GM12878 (cell line): ENCODE results near the gene PRM1. TPM values are rescaled to one million over a fixed set of nuclear protein-coding genes. Genes with fewer than 3 reads are reported as not detected.
A peak's percentile ranks its signal among the peaks of the same experiment; 100 is the strongest.

Experiments
- ASH2L ChIP-seq: fragments of 300-600, 200-600 bp; sonication (generic); IDR thresholded peaks from 2 replicates; pipeline ENCODE4 v1.6.1; 2017; ENCODE audit warnings: low read depth, mild to moderate bottlenecking, borderline replicate concordance
- BCLAF1 ChIP-seq: fragments of 450-650 bp; IDR thresholded peaks from 2 replicates; pipeline ENCODE4 v1.6.1; 2017; ENCODE audit warnings: antibody characterized with exemption, mild to moderate bottlenecking, moderate library complexity
- CHD4 ChIP-seq: fragments of 200-600 bp; sonication (generic); IDR thresholded peaks from 2 replicates; pipeline ENCODE4 v1.6.1; 2016; ENCODE audit warnings: mild to moderate bottlenecking
- CREM ChIP-seq: IDR thresholded peaks from 2 replicates; pipeline ENCODE4 v1.6.1; 2014; ENCODE audit warnings: antibody characterized with exemption, low read depth
- CTCF ChIP-seq, 3 experiments: IDR thresholded peaks in 2 of 3; conservative IDR thresholded peaks in 1 of 3; 2 replicates each; pipeline ENCODE4 v1.5.1; 2011; ENCODE audit warnings: low read depth in 3 of 3, low read length in 3 of 3, mild to moderate bottlenecking in 3 of 3, control low read depth in 2 of 3, moderate library complexity in 2 of 3, inconsistent platforms in 1 of 3, mixed read lengths in 1 of 3; ENCODE audit not compliant: control insufficient read depth in 2 of 3, insufficient read depth in 1 of 3; ENCODE audit errors: extremely low read depth in 1 of 3
- EGR1 ChIP-seq, 2 experiments: IDR thresholded peaks; 1 replicate in 1 of 2; 2 replicates in 1 of 2; pipeline ENCODE4 v1.6.1; 2011 to 2012; ENCODE audit warnings: low read depth in 2 of 2, low read length in 2 of 2, borderline replicate concordance in 1 of 2, mild to moderate bottlenecking in 1 of 2, moderate library complexity in 1 of 2
- FOS ChIP-seq: IDR thresholded peaks from 3 replicates; pipeline ENCODE4 v1.6.1; 2011; ENCODE audit warnings: borderline replicate concordance; ENCODE audit not compliant: insufficient read length; ENCODE audit errors: extremely low read depth
- IRF3 ChIP-seq: fragments of 450-650 bp; IDR thresholded peaks from 2 replicates; pipeline ENCODE4 v1.6.1; 2014; ENCODE audit warnings: mild to moderate bottlenecking
- JUND ChIP-seq: IDR thresholded peaks from 2 replicates; pipeline ENCODE4 v1.6.1; 2012; ENCODE audit warnings: low read depth, mild to moderate bottlenecking, low read length, improper control_type of control experiment, moderate library complexity
- MTA3 ChIP-seq: IDR thresholded peaks from 2 replicates; pipeline ENCODE4 v1.6.1; 2012; ENCODE audit warnings: low read length, inconsistent platforms, borderline replicate concordance
- MXI1 ChIP-seq: fragments of 150-350 bp; IDR thresholded peaks from 2 replicates; pipeline ENCODE4 v1.6.1; 2011; ENCODE audit warnings: low read depth, mild to moderate bottlenecking, inconsistent platforms, low read length, improper control_type of control experiment
- NFXL1 ChIP-seq: fragments of 450-650 bp; IDR thresholded peaks from 2 replicates; pipeline ENCODE4 v1.6.1; 2017; ENCODE audit warnings: antibody characterized with exemption, mild to moderate bottlenecking, borderline replicate concordance
- PAX5 ChIP-seq: IDR thresholded peaks from 2 replicates; pipeline ENCODE4 v1.6.1; 2011; ENCODE audit warnings: low read depth, low read length, borderline replicate concordance
- SPI1 ChIP-seq: IDR thresholded peaks from 2 replicates; pipeline ENCODE4 v1.6.1; 2011; ENCODE audit warnings: low read depth, mild to moderate bottlenecking, low read length, moderate library complexity, borderline replicate concordance; ENCODE audit not compliant: insufficient read depth
- SREBF2 ChIP-seq: IDR thresholded peaks from 2 replicates; pipeline ENCODE4 v1.6.1; 2012; ENCODE audit warnings: mild to moderate bottlenecking, low read length
- SRF ChIP-seq, 2 experiments: IDR thresholded peaks; 2 replicates each; pipeline ENCODE4 v1.6.1; 2011; ENCODE audit warnings: low read depth in 2 of 2, low read length in 2 of 2, mild to moderate bottlenecking in 1 of 2, moderate library complexity in 1 of 2
- polyA plus RNA-seq, 11 experiments: library from polyadenylated mRNA; depleted of rRNA in 4 of 11; unstranded in 6 of 11; stranded (reverse) in 5 of 11; fragments of >200 nt; fragmentation: Nextera tagmentation in 4 of 11; fragmentation: Illumina TruSeq in 1 of 11; extraction: Ambion mirVana in 4 of 11; extraction: Trizol in 1 of 11; gene quantifications; 1 replicate in 1 of 11; 2 replicates in 10 of 11; pipeline versions ENCODE4 v1.2.1 to v1.2.3, GENCODE V29; 2011 to 2016; ENCODE audit warnings: inconsistent platforms in 2 of 11, missing spikeins in 2 of 11, low read depth in 1 of 11
- total RNA-seq, 4 experiments: library from RNA; depleted of rRNA in 3 of 4; stranded (reverse); fragments of >200 nt in 3 of 4; fragmentation: Illumina TruSeq in 1 of 4; extraction: Trizol in 1 of 4; gene quantifications; 2 replicates each; pipeline versions ENCODE4 v1.2.1 to v1.2.3, GENCODE V29; 2013 to 2021
- TF ChIP-seq, protein P1 (sequence below): fragments of 450-650 bp; formaldehyde crosslinking; IDR thresholded peaks from 2 replicates; pipeline ENCODE4 v1.4.0; 2022; ENCODE audit warnings: mild to moderate bottlenecking, moderate library complexity
- TF ChIP-seq, protein P2 (sequence below): IDR thresholded peaks from 2 replicates; pipeline ENCODE4 v1.6.1; 2011; ENCODE audit warnings: low read depth, low read length, improper control_type of control experiment, borderline replicate concordance

Gene PRM1
- total and polyA plus RNA-seq, 10 of the 15 experiments (the other 5 are each of a cell fraction or from before 2014, with no cell fraction given), result 0.20 TPM; not detected in 9

- TF ChIP-seq MTA3 (no peak; the same call in 1 of the 2 replicates), SREBF2 (no peak), NFXL1 (no peak), BCLAF1 (no peak), IRF3 (no peak), JUND (no peak), CHD4 (no peak), PAX5 (peak; percentile 35; the same call in 1 of the 2 replicates), CREM (peak; percentile 37; the same call in 1 of the 2 replicates), SRF (IDR thresholded peaks at IDR 0.05; ENCODE audit: low read depth in 2 of 2, low read length in 2 of 2) (no peak), EGR1 (IDR thresholded peaks at IDR 0.05; ENCODE audit: borderline replicate concordance in 1 of 2, low read depth in 2 of 2, low read length in 2 of 2) (peak in 1 of 2 experiments; percentile 60; a peak in 2 of 3 replicates), MXI1 (no peak), FOS (no peak), CTCF (IDR thresholded peaks at IDR 0.05 in 2 of 3, conservative IDR thresholded peaks at IDR 0.05 in 1 of 3; ENCODE audit: control insufficient read depth in 2 of 3, extremely low read depth in 1 of 3, insufficient read depth in 1 of 3, low read depth in 3 of 3, low read length in 3 of 3) (no peak; a peak in 1 of 6 replicates), SPI1 (peak; percentile 31; the same call in 1 of the 2 replicates), ASH2L (no peak)
- TF ChIP-seq, protein P1, sequence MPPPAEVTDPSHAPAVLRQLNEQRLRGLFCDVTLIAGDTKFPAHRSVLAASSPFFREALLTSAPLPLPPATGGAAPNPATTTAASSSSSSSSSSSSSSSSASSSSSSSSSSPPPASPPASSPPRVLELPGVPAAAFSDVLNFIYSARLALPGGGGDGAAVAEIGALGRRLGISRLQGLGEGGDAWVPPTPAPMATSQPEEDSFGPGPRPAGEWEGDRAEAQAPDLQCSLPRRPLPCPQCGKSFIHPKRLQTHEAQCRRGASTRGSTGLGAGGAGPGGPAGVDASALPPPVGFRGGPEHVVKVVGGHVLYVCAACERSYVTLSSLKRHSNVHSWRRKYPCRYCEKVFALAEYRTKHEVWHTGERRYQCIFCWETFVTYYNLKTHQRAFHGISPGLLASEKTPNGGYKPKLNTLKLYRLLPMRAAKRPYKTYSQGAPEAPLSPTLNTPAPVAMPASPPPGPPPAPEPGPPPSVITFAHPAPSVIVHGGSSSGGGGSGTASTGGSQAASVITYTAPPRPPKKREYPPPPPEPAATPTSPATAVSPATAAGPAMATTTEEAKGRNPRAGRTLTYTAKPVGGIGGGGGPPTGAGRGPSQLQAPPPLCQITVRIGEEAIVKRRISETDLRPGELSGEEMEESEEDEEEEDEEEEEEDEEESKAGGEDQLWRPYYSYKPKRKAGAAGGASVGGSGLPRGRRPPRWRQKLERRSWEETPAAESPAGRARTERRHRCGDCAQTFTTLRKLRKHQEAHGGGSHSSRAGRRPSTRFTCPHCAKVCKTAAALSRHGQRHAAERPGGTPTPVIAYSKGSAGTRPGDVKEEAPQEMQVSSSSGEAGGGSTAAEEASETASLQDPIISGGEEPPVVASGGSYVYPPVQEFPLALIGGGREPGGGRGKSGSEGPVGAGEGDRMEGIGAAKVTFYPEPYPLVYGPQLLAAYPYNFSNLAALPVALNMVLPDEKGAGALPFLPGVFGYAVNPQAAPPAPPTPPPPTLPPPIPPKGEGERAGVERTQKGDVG (CRISPR knock-in tag), result peak; percentile 52; the same call in 1 of the 2 replicates
- TF ChIP-seq, protein P2, sequence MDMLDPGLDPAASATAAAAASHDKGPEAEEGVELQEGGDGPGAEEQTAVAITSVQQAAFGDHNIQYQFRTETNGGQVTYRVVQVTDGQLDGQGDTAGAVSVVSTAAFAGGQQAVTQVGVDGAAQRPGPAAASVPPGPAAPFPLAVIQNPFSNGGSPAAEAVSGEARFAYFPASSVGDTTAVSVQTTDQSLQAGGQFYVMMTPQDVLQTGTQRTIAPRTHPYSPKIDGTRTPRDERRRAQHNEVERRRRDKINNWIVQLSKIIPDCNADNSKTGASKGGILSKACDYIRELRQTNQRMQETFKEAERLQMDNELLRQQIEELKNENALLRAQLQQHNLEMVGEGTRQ, result peak; percentile 2; the same call in 1 of the 2 replicates
These were observed 48.0 kb downstream of the PRM1 start (continued) for GRCh38 chr16:11232852-11233726.
